ENCODE measurements around the gene SLC15A1.

- TF ChIP-seq CTCF (IDR thresholded peaks at IDR 0.05; ENCODE audit: low read depth, low read length) (no peak), POLR2A (IDR thresholded peaks at IDR 0.05; ENCODE audit: extremely low read depth, insufficient read length) (no peak)
- TF ChIP-seq, protein P1, sequence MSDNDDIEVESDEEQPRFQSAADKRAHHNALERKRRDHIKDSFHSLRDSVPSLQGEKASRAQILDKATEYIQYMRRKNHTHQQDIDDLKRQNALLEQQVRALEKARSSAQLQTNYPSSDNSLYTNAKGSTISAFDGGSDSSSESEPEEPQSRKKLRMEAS (IDR thresholded peaks at IDR 0.05; ENCODE audit: low read depth, low read length) = no peak
Observed at GRCh38 chr13:98648686-98649085, 103.8 kb downstream of the SLC15A1 start.
